Sigmoid colon (tissue), 3 donors: ENCODE measurements around the gene CEP104.

Source experiments
- POLR2A ChIP-seq, 2 donors: fragments of 450-650 bp; IDR thresholded peaks; one replicate each; pipeline ENCODE4 v1.6.1; 2016; ENCODE audit warnings: antibody characterized with exemption in 2 of 2, mild to moderate bottlenecking in 2 of 2, moderate library complexity in 2 of 2
- TF ChIP-seq, protein P1 (sequence below), 4 experiments: fragments of 450-650 bp in 3 of 4; fragments of 200-600 bp in 1 of 4; IDR thresholded peaks; one replicate each; pipeline ENCODE4 v1.5.1; 2016 to 2019; ENCODE audit warnings: antibody characterized with exemption in 4 of 4, mild to moderate bottlenecking in 3 of 4, moderate library complexity in 2 of 4

DNA sequence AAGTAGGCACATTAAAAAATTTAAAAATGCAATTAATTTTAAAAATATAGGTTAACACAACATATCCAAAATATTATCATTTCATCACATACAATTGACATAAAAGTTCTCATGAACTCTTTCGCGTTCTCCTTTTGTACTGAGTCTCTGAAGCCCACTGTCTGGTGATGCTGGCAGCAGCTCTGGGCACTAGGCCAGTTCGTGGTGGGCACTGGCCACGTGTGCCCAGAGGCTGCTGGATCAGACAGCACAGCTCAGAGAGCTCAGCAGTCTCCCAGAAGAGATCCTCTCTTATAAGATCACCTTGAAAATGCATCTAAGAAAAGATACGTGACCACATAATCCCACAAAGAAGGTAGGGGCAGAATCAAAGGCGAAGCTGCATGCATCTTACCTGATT is 9.9 kb downstream of the CEP104 start:
- TF ChIP-seq, protein P1, sequence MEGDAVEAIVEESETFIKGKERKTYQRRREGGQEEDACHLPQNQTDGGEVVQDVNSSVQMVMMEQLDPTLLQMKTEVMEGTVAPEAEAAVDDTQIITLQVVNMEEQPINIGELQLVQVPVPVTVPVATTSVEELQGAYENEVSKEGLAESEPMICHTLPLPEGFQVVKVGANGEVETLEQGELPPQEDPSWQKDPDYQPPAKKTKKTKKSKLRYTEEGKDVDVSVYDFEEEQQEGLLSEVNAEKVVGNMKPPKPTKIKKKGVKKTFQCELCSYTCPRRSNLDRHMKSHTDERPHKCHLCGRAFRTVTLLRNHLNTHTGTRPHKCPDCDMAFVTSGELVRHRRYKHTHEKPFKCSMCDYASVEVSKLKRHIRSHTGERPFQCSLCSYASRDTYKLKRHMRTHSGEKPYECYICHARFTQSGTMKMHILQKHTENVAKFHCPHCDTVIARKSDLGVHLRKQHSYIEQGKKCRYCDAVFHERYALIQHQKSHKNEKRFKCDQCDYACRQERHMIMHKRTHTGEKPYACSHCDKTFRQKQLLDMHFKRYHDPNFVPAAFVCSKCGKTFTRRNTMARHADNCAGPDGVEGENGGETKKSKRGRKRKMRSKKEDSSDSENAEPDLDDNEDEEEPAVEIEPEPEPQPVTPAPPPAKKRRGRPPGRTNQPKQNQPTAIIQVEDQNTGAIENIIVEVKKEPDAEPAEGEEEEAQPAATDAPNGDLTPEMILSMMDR (IDR thresholded peaks at IDR 0.05) = no peak
- TF ChIP-seq POLR2A (IDR thresholded peaks at IDR 0.05) = no peak
